Measurements from ENCODE around the gene CTCFL. TPM values are rescaled to one million over a fixed set of nuclear protein-coding genes. Genes with fewer than 3 reads are reported as not detected.
A peak's percentile ranks its signal among the peaks of the same experiment; 100 is the strongest.
"Not testable (repeated sequence)": the region's sequence is repeated elsewhere in the genome, so short reads cannot be mapped to it uniquely, and the experiment has no call there.

Gene CTCFL
- total RNA-seq, 3 donors from 2014 or later: 0.11 to 0.27 (median 0.15) TPM

- Mint-ChIP-seq H3K4me3 (no peak overlapping the region), H3K27me3 (ENCODE audit: low read depth) (peaks cover 19% of the 10 kb centered on the region), H3K4me1 (ENCODE audit: low read depth) (peaks cover 10% of the 10 kb centered on the region), H3K36me3 (ENCODE audit: insufficient read depth) (no peaks in the 10 kb centered on the region), H3K9me3 (no peaks in the 10 kb centered on the region)
- ATAC-seq (no peak), DNase-seq (no peak)
Observed at GRCh38 chr20:57496592-57496991, 28.3 kb downstream of the CTCFL start.

GRCh38 chr20:57495978-57496377, 29.0 kb downstream of the CTCFL start:
- no peak overlapping the region for H3K4me3 Mint-ChIP-seq
- ATAC-seq (no peak), DNase-seq (no peak)
- peaks cover 15% of the 10 kb centered on the region for H3K27me3 Mint-ChIP-seq (ENCODE audit: low read depth)
- H3K4me1 Mint-ChIP-seq (ENCODE audit: low read depth): peaks cover 10% of the 10 kb centered on the region
- H3K9me3 Mint-ChIP-seq: no peaks in the 10 kb centered on the region
- no peaks in the 10 kb centered on the region for H3K36me3 Mint-ChIP-seq (ENCODE audit: insufficient read depth)

GRCh38 chr20:57493091-57493615, 31.8 kb downstream of the CTCFL start:
- no peaks in the 10 kb centered on the region for H3K36me3 Mint-ChIP-seq (ENCODE audit: insufficient read depth)
- H3K4me3 Mint-ChIP-seq: no peak overlapping the region
- DNase-seq (no peak), ATAC-seq (no peak)
- no peaks in the 10 kb centered on the region for H3K9me3 Mint-ChIP-seq
- peaks cover 8% of the 10 kb centered on the region for H3K27me3 Mint-ChIP-seq (ENCODE audit: low read depth)
- peaks cover 4% of the 10 kb centered on the region for H3K4me1 Mint-ChIP-seq (ENCODE audit: low read depth)

GRCh38 chr20:57491373-57491772, 33.6 kb downstream of the CTCFL start:
- peaks cover 4% of the 10 kb centered on the region for H3K4me1 Mint-ChIP-seq (ENCODE audit: low read depth)
- no peak overlapping the region for H3K4me3 Mint-ChIP-seq
- DNase-seq (no peak), ATAC-seq (no peak)
- H3K27me3 Mint-ChIP-seq (ENCODE audit: low read depth): peaks cover under 1% of the 10 kb centered on the region
- no peaks in the 10 kb centered on the region for H3K36me3 Mint-ChIP-seq (ENCODE audit: insufficient read depth)
- H3K9me3 Mint-ChIP-seq: no peaks in the 10 kb centered on the region

- not testable (repeated sequence) for DNase-seq; H3K4me3 Mint-ChIP-seq; H3K27me3 Mint-ChIP-seq (ENCODE audit: low read depth); ATAC-seq; H3K36me3 Mint-ChIP-seq (ENCODE audit: insufficient read depth); H3K9me3 Mint-ChIP-seq; H3K4me1 Mint-ChIP-seq (ENCODE audit: low read depth)
Observed at GRCh38 chr20:57488277-57488676, 36.7 kb downstream of the CTCFL start.

GRCh38 chr20:57485770-57486169, 39.2 kb downstream of the CTCFL start:
- ATAC-seq (no peak), DNase-seq (no peak)
- Mint-ChIP-seq H3K4me1 (ENCODE audit: low read depth) (peaks cover 16% of the 10 kb centered on the region), H3K27me3 (ENCODE audit: low read depth) (no peaks in the 10 kb centered on the region), H3K9me3 (no peaks in the 10 kb centered on the region), H3K36me3 (ENCODE audit: insufficient read depth) (no peaks in the 10 kb centered on the region), H3K4me3 (no peak overlapping the region)

GRCh38 chr20:57484772-57485171, 40.2 kb downstream of the CTCFL start:
- ATAC-seq: no peak
- H3K4me3 Mint-ChIP-seq: no peak overlapping the region
- H3K27me3 Mint-ChIP-seq (ENCODE audit: low read depth): no peaks in the 10 kb centered on the region
- H3K36me3 Mint-ChIP-seq (ENCODE audit: insufficient read depth): no peaks in the 10 kb centered on the region
- no peak for DNase-seq
- no peaks in the 10 kb centered on the region for H3K9me3 Mint-ChIP-seq
- peaks cover 19% of the 10 kb centered on the region for H3K4me1 Mint-ChIP-seq (ENCODE audit: low read depth)

GRCh38 chr20:57483287-57484050, 41.5 kb downstream of the CTCFL start:
- ATAC-seq: peak in 1 of 2 donors; percentile 12
- no peaks in the 10 kb centered on the region for H3K27me3 Mint-ChIP-seq (ENCODE audit: low read depth)
- H3K4me1 Mint-ChIP-seq (ENCODE audit: low read depth): peaks cover 19% of the 10 kb centered on the region
- H3K4me3 Mint-ChIP-seq: no peak overlapping the region
- no peaks in the 10 kb centered on the region for H3K36me3 Mint-ChIP-seq (ENCODE audit: insufficient read depth)
- H3K9me3 Mint-ChIP-seq: no peaks in the 10 kb centered on the region
- DNase-seq: no peak

- Mint-ChIP-seq H3K36me3 (ENCODE audit: insufficient read depth) (no peaks in the 10 kb centered on the region), H3K4me1 (ENCODE audit: low read depth) (peaks cover 19% of the 10 kb centered on the region), H3K9me3 (no peaks in the 10 kb centered on the region), H3K27me3 (ENCODE audit: low read depth) (peaks cover 3% of the 10 kb centered on the region), H3K4me3 (no peak overlapping the region)
- ATAC-seq (no peak), DNase-seq (no peak)
Observed at GRCh38 chr20:57482796-57483195, 42.1 kb downstream of the CTCFL start.

- H3K4me3 Mint-ChIP-seq: no peak overlapping the region
- peaks cover 19% of the 10 kb centered on the region for H3K4me1 Mint-ChIP-seq (ENCODE audit: low read depth)
- DNase-seq: no peak
- no peaks in the 10 kb centered on the region for H3K36me3 Mint-ChIP-seq (ENCODE audit: insufficient read depth)
- H3K9me3 Mint-ChIP-seq: no peaks in the 10 kb centered on the region
- ATAC-seq: no peak
- H3K27me3 Mint-ChIP-seq (ENCODE audit: low read depth): peaks cover 3% of the 10 kb centered on the region
Observed at GRCh38 chr20:57482148-57482547, 42.8 kb downstream of the CTCFL start.

- Mint-ChIP-seq H3K4me1 (ENCODE audit: low read depth) (peaks cover 20% of the 10 kb centered on the region), H3K36me3 (ENCODE audit: insufficient read depth) (no peaks in the 10 kb centered on the region), H3K4me3 (no peak overlapping the region), H3K27me3 (ENCODE audit: low read depth) (peaks cover 3% of the 10 kb centered on the region), H3K9me3 (no peaks in the 10 kb centered on the region)
- peak in 1 of 2 donors; percentile 55 for ATAC-seq
- DNase-seq: no peak
Observed at GRCh38 chr20:57481281-57481711, 43.6 kb downstream of the CTCFL start.

GRCh38 chr20:57480444-57481160, 44.3 kb downstream of the CTCFL start:
- H3K4me3 Mint-ChIP-seq: no peak overlapping the region

GRCh38 chr20:57479196-57479595, 45.7 kb downstream of the CTCFL start:
- DNase-seq (no peak), ATAC-seq (no peak)
- H3K36me3 Mint-ChIP-seq (ENCODE audit: insufficient read depth): no peaks in the 10 kb centered on the region
- H3K4me3 Mint-ChIP-seq: no peak overlapping the region
- H3K27me3 Mint-ChIP-seq (ENCODE audit: low read depth): peaks cover 3% of the 10 kb centered on the region
- no peaks in the 10 kb centered on the region for H3K9me3 Mint-ChIP-seq
- H3K4me1 Mint-ChIP-seq (ENCODE audit: low read depth): peaks cover 32% of the 10 kb centered on the region

More at GRCh38 chr20:57480444-57481160, 44.3 kb downstream of the CTCFL start:
- peak; percentile 79 to 82 for ATAC-seq
- H3K36me3 Mint-ChIP-seq (ENCODE audit: insufficient read depth): no peaks in the 10 kb centered on the region
- peaks cover 26% of the 10 kb centered on the region for H3K4me1 Mint-ChIP-seq (ENCODE audit: low read depth)
- no peaks in the 10 kb centered on the region for H3K9me3 Mint-ChIP-seq
- H3K27me3 Mint-ChIP-seq (ENCODE audit: low read depth): peaks cover 3% of the 10 kb centered on the region
- peak; percentile 43 for DNase-seq

- Mint-ChIP-seq H3K27me3 (ENCODE audit: low read depth) (peaks cover 3% of the 10 kb centered on the region), H3K9me3 (no peaks in the 10 kb centered on the region), H3K4me3 (no peak overlapping the region), H3K36me3 (ENCODE audit: insufficient read depth) (no peaks in the 10 kb centered on the region), H3K4me1 (ENCODE audit: low read depth) (peaks cover 40% of the 10 kb centered on the region)
- no peak for DNase-seq
- ATAC-seq: no peak
Observed at GRCh38 chr20:57478176-57478575, 46.8 kb downstream of the CTCFL start.
